NCI-H226 (cell line): ENCODE data around the gene TEN1.

Source experiments
- DNase-seq: peaks from one replicate; pipeline ENCODE4 v3.0.0-alpha.2; 2015

TEN1 gene

GRCh38 chr17:75979705-75980187 is 706 bp downstream of the TEN1 start:
- DNase-seq: no peak

GRCh38 chr17:75980188-75981018 is 1.4 kb downstream of the TEN1 start:
- DNase-seq: no peak

GRCh38 chr17:75981019-75981615 is 2.1 kb downstream of the TEN1 start:
- DNase-seq: no peak

- DNase-seq: peak; percentile 73
Measured at GRCh38 chr17:75983501-75984181, 4.6 kb downstream of the TEN1 start.

GRCh38 chr17:75985986-75986385 is 6.9 kb downstream of the TEN1 start:
- DNase-seq: no peak

GRCh38 chr17:75987041-75987440 is 8.0 kb downstream of the TEN1 start:
- no peak for DNase-seq

DNA sequence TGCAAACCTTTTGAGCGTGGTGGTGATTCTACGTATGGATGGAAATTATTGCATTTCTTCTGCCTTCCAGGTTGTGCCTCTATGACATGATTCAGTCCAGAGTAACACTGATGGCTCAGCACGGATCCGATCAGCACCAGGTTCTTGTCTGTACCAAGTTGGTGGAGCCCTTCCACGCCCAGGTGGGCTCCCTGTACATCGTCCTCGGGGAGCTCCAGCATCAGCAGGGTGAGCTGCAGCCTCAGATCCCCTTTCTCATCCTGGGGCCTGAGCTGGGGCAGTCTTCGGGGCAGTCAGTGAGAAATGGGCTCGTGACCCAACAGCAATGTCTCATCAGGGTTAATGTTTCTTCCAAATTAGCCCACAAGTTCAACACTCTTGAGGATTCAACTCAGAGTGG is 12.4 kb downstream of the TEN1 start:
- no peak for DNase-seq

GRCh38 chr17:75994802-75995370 is 15.8 kb downstream of the TEN1 start:
- no peak for DNase-seq

DNA sequence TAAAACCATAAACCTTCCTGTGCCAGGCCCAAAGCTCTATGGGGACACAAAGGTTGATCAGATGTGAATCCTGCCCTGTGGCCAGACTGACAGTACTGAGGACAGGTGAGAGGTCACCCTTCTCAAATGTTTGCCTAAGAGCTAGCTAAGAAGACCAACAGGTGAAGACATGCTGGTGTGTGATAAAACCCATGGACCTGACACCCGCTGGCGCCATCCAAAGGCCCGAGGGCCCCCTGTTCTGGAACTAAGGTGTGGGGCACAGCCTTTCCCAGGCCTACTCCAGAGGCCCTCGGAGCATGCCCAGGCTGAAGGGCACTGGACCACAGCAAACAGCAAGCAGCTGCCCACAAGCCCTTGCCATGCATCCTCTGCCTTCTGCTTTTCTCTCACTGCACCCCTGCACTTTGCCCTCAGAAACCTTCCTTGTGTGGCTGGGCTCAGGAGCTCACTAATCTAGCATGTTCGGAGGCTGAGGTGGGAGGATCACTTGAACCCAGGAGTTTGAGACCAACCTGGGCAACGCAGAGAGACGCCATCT is 16.4 kb downstream of the TEN1 start:
- DNase-seq: no peak

DNA sequence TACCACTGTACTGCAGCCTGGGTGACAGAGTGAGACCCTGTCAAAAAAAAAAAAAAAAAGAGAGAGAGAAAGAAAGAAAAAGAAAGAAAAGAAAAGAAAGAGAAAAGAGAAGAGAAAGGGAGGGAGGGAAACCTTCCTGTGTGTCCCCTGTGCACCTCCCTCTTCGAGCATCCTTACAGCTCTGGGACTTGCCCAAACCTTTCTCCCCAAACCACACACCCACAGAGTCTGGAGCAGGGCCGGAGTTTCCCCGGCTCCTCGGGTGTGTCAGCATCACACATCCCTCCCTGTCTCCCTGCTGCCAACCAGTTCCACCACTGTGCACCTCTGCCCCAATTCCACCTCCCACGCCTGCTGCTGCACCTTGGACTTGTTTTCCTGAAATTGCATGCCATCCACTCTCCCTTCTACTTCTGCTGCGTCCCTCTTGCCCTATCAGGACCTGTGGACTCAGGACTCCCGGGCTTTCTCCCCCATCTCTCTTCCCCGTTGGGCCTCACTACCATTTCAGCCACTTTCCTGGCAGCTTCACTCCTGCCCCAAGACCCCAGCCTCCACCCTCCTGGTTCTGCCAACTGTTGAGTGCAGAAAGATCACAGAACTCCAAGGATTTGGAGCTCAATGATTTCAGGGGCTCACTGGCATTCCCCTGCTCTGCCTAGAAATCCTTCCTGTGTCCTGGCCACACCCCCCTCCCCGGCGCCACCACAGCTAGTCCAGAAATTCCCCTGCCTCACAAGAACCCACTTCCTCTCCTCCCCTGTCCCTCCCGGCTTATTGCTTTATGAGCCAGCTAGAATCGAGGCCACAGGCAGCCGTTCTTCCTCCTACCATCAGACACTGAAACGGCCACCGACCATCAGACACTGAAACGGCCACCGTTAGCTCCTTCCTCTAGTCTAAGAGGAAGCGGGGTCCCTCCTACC is 17.9 kb downstream of the TEN1 start:
- peak; percentile 55 for DNase-seq

- DNase-seq: peak; percentile 28
Measured at GRCh38 chr17:75998327-75998795, 19.3 kb downstream of the TEN1 start.

DNA sequence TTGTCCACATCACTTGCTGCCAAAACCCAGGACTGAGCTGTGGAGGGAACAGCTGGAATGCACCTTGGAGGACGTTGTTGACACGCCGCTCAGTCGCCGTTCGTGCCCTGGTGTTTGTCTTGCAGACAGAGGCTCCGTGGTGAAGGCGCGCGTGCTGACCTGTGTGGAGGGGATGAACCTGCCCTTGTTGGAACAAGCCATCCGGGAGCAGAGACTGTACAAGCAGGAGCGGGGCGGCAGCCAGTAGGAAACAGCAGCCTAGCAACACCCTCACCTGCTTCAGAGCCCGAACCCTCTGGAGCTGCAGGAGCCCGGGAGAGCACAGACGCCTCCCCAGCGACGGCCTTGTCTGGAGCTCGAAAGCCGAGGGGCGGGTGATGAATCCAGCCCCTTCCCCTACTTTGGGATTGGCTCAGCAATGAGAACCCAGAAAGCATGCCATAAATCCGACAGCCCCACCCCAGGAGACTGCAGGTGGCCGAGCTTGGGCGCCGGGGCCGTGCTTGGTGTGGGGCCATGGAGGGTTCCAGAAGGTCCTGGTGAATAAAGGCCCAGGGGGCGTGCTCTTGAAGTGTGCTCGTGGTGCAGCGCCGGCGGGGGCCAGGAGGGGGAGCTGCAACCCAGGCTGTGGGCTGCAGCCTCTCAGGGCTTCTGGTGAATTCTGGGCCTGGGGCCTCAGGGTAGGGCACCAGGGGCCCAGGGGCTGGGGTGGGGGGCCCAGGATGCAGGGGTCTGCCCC is 21.1 kb downstream of the TEN1 start:
- DNase-seq: no peak

DNA sequence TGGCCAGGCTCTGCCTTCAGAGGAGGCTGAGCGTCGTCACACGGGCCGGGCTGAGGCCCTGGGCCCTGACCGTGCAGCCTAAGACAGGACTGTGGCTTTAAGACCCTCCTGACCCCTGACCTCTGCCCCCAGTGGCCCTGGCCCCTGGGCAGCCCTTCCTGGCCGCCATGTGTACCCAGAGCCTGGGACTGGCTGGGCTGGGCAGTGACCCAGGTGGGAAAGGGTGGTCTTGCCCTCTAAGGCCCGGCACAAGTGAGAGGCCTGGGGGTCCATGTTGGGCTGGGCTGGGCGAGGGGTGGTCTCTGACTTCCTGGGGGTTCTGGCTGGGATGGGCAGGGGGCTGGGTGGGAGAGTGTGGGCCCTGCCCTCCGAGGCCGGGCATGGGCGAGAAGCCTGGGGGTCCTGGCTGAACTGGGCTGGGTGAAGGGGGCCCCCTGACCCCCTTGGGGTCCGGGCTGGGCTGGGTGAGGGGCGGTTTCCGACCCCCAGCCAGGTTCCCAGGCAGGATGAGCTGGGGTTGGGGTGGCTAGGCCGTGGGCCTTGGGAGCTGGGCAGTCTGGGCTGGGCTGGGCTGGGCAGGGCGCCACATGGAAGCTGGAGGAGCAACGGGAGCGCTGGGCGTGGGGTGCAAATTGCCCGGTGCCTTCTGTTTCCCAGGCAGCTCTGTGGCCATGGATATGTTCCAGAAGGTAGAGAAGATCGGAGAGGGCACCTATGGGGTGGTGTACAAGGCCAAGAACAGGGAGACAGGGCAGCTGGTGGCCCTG is 21.9 kb downstream of the TEN1 start, which contains the start of gene CDK3:
Gene CDK3 (plus strand): TSS at position 101 of the 767 bp plus-strand sequence. CDS start 571 bp downstream, at position 672.
- DNase-seq: no peak

DNA sequence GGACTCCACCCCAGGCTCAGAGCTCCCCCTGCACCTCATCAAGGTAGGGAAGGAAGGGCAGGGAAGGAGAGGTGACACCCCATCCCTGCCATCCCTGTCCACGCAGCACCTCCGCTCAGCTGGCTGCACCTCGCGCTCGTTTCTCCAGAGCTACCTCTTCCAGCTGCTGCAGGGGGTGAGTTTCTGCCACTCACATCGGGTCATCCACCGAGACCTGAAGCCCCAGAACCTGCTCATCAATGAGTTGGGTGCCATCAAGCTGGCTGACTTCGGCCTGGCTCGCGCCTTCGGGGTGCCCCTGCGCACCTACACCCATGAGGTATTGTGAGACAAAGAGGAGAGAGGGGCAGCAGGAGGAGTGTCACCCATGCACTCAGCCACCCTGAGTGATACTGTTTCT is 23.1 kb downstream of the TEN1 start:
- no peak for DNase-seq

GRCh38 chr17:76003915-76004314 is 24.9 kb downstream of the TEN1 start:
- no peak for DNase-seq

DNA sequence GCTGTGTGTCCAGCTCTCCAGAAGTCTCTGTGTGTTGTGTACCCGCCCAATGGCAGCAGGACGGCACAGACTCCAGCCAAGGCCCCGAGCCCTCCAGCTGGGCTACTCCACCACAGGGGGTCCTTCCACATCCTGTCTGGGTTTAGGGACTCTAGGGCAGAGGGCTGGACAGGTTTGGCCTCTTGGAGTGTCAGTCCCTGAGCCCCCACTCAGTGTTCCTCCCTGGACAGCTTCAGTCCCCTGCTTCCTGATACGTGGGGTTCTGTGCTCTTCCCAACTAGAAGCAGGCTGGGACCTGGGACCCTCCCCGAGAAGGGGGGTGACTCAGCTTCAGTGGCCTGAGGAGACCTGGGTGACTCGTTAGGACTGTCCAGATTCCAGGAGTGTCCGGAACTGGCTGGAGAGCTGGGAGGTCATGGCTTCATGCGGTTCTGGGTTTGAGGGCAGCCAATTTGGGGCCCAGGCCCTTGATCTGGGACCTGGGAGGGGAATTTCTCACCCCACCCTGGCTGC is 25.8 kb downstream of the TEN1 start:
- no peak for DNase-seq

- DNase-seq: peak; percentile 33
Measured at GRCh38 chr17:76005263-76006149, 26.5 kb downstream of the TEN1 start.

DNA sequence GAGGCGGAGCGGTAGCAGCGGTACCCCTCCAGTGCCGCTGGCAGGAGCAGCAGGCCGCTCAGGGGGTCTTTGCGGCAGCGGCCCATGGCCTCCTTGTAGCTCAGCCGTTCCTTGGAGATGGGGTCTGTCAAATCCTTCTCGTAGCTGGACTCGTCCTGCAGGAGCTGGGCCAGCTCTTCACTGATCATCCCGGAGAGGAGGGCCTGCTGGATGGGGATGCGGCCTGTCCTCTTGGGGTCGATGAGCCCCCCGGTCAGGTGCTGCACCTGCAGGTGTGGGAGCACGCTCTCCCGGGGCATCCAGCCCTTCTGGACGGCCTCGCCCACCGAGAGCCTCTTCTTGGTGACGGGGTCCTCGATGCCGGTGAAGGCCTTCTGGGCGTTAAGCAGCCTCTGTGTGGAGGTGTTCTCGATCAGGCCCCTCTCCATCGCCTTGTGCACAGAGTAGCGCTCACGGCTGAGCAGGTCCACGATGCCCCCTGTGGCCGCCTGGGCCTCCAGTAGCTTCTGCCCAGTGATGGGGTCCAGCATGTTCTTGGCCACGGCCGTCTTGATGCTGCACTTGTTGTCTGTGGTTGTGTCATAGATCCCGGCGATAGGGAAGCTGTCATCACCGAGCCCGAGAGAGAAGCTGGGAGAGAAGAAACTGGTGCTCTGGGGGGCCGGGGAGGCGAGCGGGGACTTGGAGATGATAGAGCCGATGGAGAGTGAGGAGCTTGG is 28.2 kb downstream of the TEN1 start:
- DNase-seq: no peak
